Ascending aorta (tissue), 2 donors: ENCODE measurements around the gene TMEM130. TPM values are rescaled to one million over a fixed set of nuclear protein-coding genes. Genes with fewer than 3 reads are reported as not detected.

Source experiments
- DNase-seq, 2 donors: peaks; one replicate each; pipeline ENCODE4 v3.0.0-alpha.2; 2019; ENCODE audit warnings: low spot score in 2 of 2
- H3K27ac ChIP-seq, 2 donors: fragments of 200-600 bp; sonication (generic); one replicate each; pipeline ENCODE4 v1.5.1; 2016 to 2017; ENCODE audit warnings: mild to moderate bottlenecking in 1 of 2
- H3K27me3 ChIP-seq: fragments of 200-600 bp; sonication (generic); one replicate; pipeline ENCODE4 v1.5.1; 2017
- H3K36me3 ChIP-seq, 2 donors: fragments of 200-600 bp; sonication (generic); one replicate each; pipeline ENCODE4 v1.5.1; 2016
- H3K4me1 ChIP-seq, 2 donors: fragments of 200-600 bp; sonication (generic); one replicate each; pipeline ENCODE4 v1.5.1; 2016 to 2017; ENCODE audit warnings: mild to moderate bottlenecking in 1 of 2
- H3K4me3 ChIP-seq, 2 donors: fragments of 200-600 bp; sonication (generic); one replicate each; pipeline ENCODE4 v1.5.1; 2016 to 2017; ENCODE audit warnings: mild to moderate bottlenecking in 1 of 2
- H3K9me3 ChIP-seq, 2 donors: fragments of 200-600 bp; sonication (generic); one replicate each; pipeline ENCODE4 v1.5.1; 2016
- CTCF ChIP-seq, 3 experiments: fragments of 200-600 bp in 2 of 3; fragments of 450-650 bp in 1 of 3; sonication (generic) in 2 of 3; IDR thresholded peaks; one replicate each; pipeline ENCODE4 v1.5.1; 2016 to 2019; ENCODE audit warnings: antibody characterized with exemption in 3 of 3, mild to moderate bottlenecking in 1 of 3, moderate library complexity in 1 of 3
- intact Hi-C: fragments of 100-400 bp; cut with DNase I; formaldehyde crosslinking; loops from one replicate; pipeline ENCODE4 v1.15.1; 2023
- total RNA-seq: library from RNA; depleted of rRNA; stranded (reverse); fragments of >200 nt; gene quantifications from one replicate; pipeline ENCODE4 v1.1.0, GENCODE V29; 2016

Gene TMEM130
- total RNA-seq, 1 donor from 2014 or later, result 33.6 TPM

GRCh38 chr7:98840722-98841121 lies 29.1 kb downstream of the TMEM130 start:
- Histone ChIP-seq H3K27ac (peak overlapping the region; percentile 55 to 61), H3K9me3 (no peaks in the 10 kb centered on the region), H3K27me3 (no peaks in the 10 kb centered on the region), H3K36me3 (no peaks in the 10 kb centered on the region), H3K4me1 (peaks cover 0 to 11% of the 10 kb centered on the region in 2 donors), H3K4me3 (no peak overlapping the region)
- intact Hi-C loops, result loop anchor here (1.0 to 5.0 kb wide), 8 partner anchors 13 to 733 kb away; partner anchors contain the start of genes LMTK2, NPTX2, TMEM130 and TRRAP
- TF ChIP-seq CTCF (IDR thresholded peaks at IDR 0.05), result no peak
- no peak for DNase-seq

GRCh38 chr7:98840096-98840495 lies 29.7 kb downstream of the TMEM130 start:
- intact Hi-C loops, result loop anchor here (2.0 to 5.0 kb wide), 3 partner anchors 31 to 733 kb away; partner anchors contain the start of genes LMTK2, TMEM130 and TRRAP
- Histone ChIP-seq H3K4me3 (no peak overlapping the region), H3K27ac (peak overlapping the region in 1 of 2 donors; percentile 1), H3K4me1 (peaks cover 0 to 11% of the 10 kb centered on the region in 2 donors), H3K9me3 (no peaks in the 10 kb centered on the region), H3K36me3 (no peaks in the 10 kb centered on the region), H3K27me3 (no peaks in the 10 kb centered on the region)
- no peak for TF ChIP-seq CTCF (IDR thresholded peaks at IDR 0.05)
- no peak for DNase-seq

GRCh38 chr7:98837630-98837972 lies 32.2 kb downstream of the TMEM130 start:
- H3K27me3 ChIP-seq, result no peaks in the 10 kb centered on the region
- H3K27ac ChIP-seq, result no peak overlapping the region
- peaks cover 0 to 11% of the 10 kb centered on the region in 2 donors for H3K4me1 ChIP-seq
- H3K36me3 ChIP-seq, result no peaks in the 10 kb centered on the region
- TF ChIP-seq CTCF (IDR thresholded peaks at IDR 0.05), result no peak
- H3K9me3 ChIP-seq, result no peaks in the 10 kb centered on the region
- H3K4me3 ChIP-seq, result no peak overlapping the region
- no peak for DNase-seq
- intact Hi-C loops, result no loop called here

- no peaks in the 10 kb centered on the region for H3K36me3 ChIP-seq
- peaks cover 0 to 11% of the 10 kb centered on the region in 2 donors for H3K4me1 ChIP-seq
- DNase-seq, result no peak
- peak in 2 of 3 experiments; percentile 38 to 66 for TF ChIP-seq CTCF (IDR thresholded peaks at IDR 0.05)
- intact Hi-C loops, result no loop called here
- no peaks in the 10 kb centered on the region for H3K27me3 ChIP-seq
- H3K27ac ChIP-seq, result no peak overlapping the region
- H3K4me3 ChIP-seq, result no peak overlapping the region
- H3K9me3 ChIP-seq, result no peaks in the 10 kb centered on the region
Measured at GRCh38 chr7:98836811-98837629, 32.8 kb downstream of the TMEM130 start.

- no peak for TF ChIP-seq CTCF (IDR thresholded peaks at IDR 0.05)
- intact Hi-C loops, result no loop called here
- no peaks in the 10 kb centered on the region for H3K36me3 ChIP-seq
- no peak overlapping the region for H3K27ac ChIP-seq
- H3K4me3 ChIP-seq, result no peak overlapping the region
- no peaks in the 10 kb centered on the region for H3K9me3 ChIP-seq
- DNase-seq, result no peak
- H3K4me1 ChIP-seq, result no peaks in the 10 kb centered on the region
- H3K27me3 ChIP-seq, result no peaks in the 10 kb centered on the region
Measured at GRCh38 chr7:98834949-98835348, 34.9 kb downstream of the TMEM130 start.
